K562 (cell line): ENCODE data around the gene HOXB1. TPM values are rescaled to one million over a fixed set of nuclear protein-coding genes. Genes with fewer than 3 reads are reported as not detected.

Source experiments
- AFF1 ChIP-seq, 2 experiments: fragments of 450-650 bp; IDR thresholded peaks; 2 replicates each; pipeline ENCODE4 v1.6.1; 2018; ENCODE audit warnings: mild to moderate bottlenecking in 2 of 2, low read depth in 1 of 2; ENCODE audit not compliant: partially characterized antibody in 2 of 2
- CREM ChIP-seq: IDR thresholded peaks from 2 replicates; pipeline ENCODE4 v1.6.1; 2014; ENCODE audit warnings: antibody characterized with exemption, low read depth
- CUX1 ChIP-seq: fragments of 200-800 bp; sonication (Bioruptor generic); IDR thresholded peaks from 2 replicates; pipeline ENCODE4 v1.6.1; 2016; ENCODE audit warnings: missing genetic modification characterization, missing compliant biosample characterization
- MCM3 ChIP-seq: fragments of 450-650 bp; IDR thresholded peaks from 2 replicates; pipeline ENCODE4 v1.6.1; 2016
- NCOA1 ChIP-seq: fragments of 450-650 bp; IDR thresholded peaks from 2 replicates; pipeline ENCODE4 v1.6.1; 2016; ENCODE audit warnings: low read depth
- RBBP5 ChIP-seq: fragments of 200-600 bp; sonication (generic); IDR thresholded peaks from 2 replicates; pipeline ENCODE4 v1.6.1; 2012; ENCODE audit warnings: borderline replicate concordance, mild to moderate bottlenecking, low read length, control low read depth, inconsistent platforms; ENCODE audit not compliant: insufficient read depth, poor library complexity, severe bottlenecking
- polyA plus RNA-seq, 8 experiments: library from polyadenylated mRNA; depleted of rRNA in 4 of 8; stranded (reverse) in 5 of 8; unstranded in 3 of 8; fragments of >200 nt; fragmentation: Nextera tagmentation in 2 of 8; fragmentation: Illumina TruSeq in 1 of 8; extraction: Ambion mirVana in 2 of 8; extraction: Trizol in 1 of 8; gene quantifications; 2 replicates each; pipeline versions ENCODE4 v1.2.1 to v1.2.3, GENCODE V29; 2011 to 2014; ENCODE audit warnings: inconsistent platforms in 1 of 8, missing spikeins in 1 of 8
- total RNA-seq, 7 experiments: library from RNA; depleted of rRNA in 6 of 7; stranded (reverse); fragments of >200 nt in 6 of 7; fragmentation: Illumina TruSeq in 2 of 7; extraction: Trizol in 2 of 7; gene quantifications; 2 replicates each; pipeline versions ENCODE4 v1.2.1 to v1.2.3, GENCODE V29; 2011 to 2021; ENCODE audit warnings: low replicate concordance in 1 of 7

Gene HOXB1
- total and polyA plus RNA-seq, 9 of the 15 experiments (the other 6 are each of a cell fraction or from before 2014, with no cell fraction given), result 0.04 TPM; not detected in 8

GRCh38 chr17:48578616-48579470 lies 48.0 kb upstream of the HOXB1 start (continued):
- no peak for TF ChIP-seq CUX1 (CRISPR knock-in tag)
- TF ChIP-seq AFF1 (IDR thresholded peaks at IDR 0.05; ENCODE audit: low read depth in 1 of 2, partially characterized antibody in 2 of 2), result peak; percentile 36 to 62
- no peak for TF ChIP-seq MCM3
- TF ChIP-seq CREM, result 0 out of 2 replicates have a peak, but pooled peaks have one; percentile 3
- no peak for TF ChIP-seq NCOA1
- TF ChIP-seq RBBP5, result peak; percentile 72
- TF ChIP-seq, all 486 proteins: peak for 67
